ENCODE data around the gene ARHGEF1.

ARHGEF1 gene

GRCh38 chr19:41939861-41940730 is 57.1 kb downstream of the ARHGEF1 start:
- DNase-seq (ENCODE audit: low read depth) = no peak
- H3K4me3 ChIP-seq (ENCODE audit: control insufficient read depth, low read depth, low read length) = peak overlapping the region; percentile 61
- no peak for TF ChIP-seq CTCF (IDR thresholded peaks at IDR 0.05; ENCODE audit: control insufficient read depth, insufficient read depth, low read depth, low read length, missing control alignments)

GRCh38 chr19:41940731-41941409 is 57.9 kb downstream of the ARHGEF1 start:
- no peak for DNase-seq (ENCODE audit: low read depth)
- peak overlapping the region; percentile 61 for H3K4me3 ChIP-seq (ENCODE audit: control insufficient read depth, low read depth, low read length)
- no peak for TF ChIP-seq CTCF (IDR thresholded peaks at IDR 0.05; ENCODE audit: control insufficient read depth, insufficient read depth, low read depth, low read length, missing control alignments)

GRCh38 chr19:41941410-41942202 is 58.6 kb downstream of the ARHGEF1 start:
- no peak overlapping the region for H3K4me3 ChIP-seq (ENCODE audit: control insufficient read depth, low read depth, low read length)
- TF ChIP-seq CTCF (IDR thresholded peaks at IDR 0.05; ENCODE audit: control insufficient read depth, insufficient read depth, low read depth, low read length, missing control alignments) = no peak
- no peak for DNase-seq (ENCODE audit: low read depth)

GRCh38 chr19:41944336-41944735 is 61.4 kb downstream of the ARHGEF1 start:
- TF ChIP-seq CTCF (IDR thresholded peaks at IDR 0.05; ENCODE audit: control insufficient read depth, insufficient read depth, low read depth, low read length, missing control alignments) = no peak
- no peak overlapping the region for H3K4me3 ChIP-seq (ENCODE audit: control insufficient read depth, low read depth, low read length)
- DNase-seq (ENCODE audit: low read depth) = no peak

GRCh38 chr19:41945135-41945766 is 62.3 kb downstream of the ARHGEF1 start:
- no peak for TF ChIP-seq CTCF (IDR thresholded peaks at IDR 0.05; ENCODE audit: control insufficient read depth, insufficient read depth, low read depth, low read length, missing control alignments)
- H3K4me3 ChIP-seq (ENCODE audit: control insufficient read depth, low read depth, low read length) = no peak overlapping the region
- DNase-seq (ENCODE audit: low read depth) = no peak

GRCh38 chr19:41947091-41947490 is 64.1 kb downstream of the ARHGEF1 start:
- no peak for DNase-seq (ENCODE audit: low read depth)
- H3K4me3 ChIP-seq (ENCODE audit: control insufficient read depth, low read depth, low read length) = no peak overlapping the region
- TF ChIP-seq CTCF (IDR thresholded peaks at IDR 0.05; ENCODE audit: control insufficient read depth, insufficient read depth, low read depth, low read length, missing control alignments) = no peak

All from AG09309 (cell line).